ENCODE results near the gene LILRB3. TPM values are rescaled to one million over a fixed set of nuclear protein-coding genes. Genes with fewer than 3 reads are reported as not detected.

LILRB3 gene
- total and polyA plus RNA-seq, 2 donors (not counting 1 experiment from before 2014, with no cell fraction given) = not detected

DNA sequence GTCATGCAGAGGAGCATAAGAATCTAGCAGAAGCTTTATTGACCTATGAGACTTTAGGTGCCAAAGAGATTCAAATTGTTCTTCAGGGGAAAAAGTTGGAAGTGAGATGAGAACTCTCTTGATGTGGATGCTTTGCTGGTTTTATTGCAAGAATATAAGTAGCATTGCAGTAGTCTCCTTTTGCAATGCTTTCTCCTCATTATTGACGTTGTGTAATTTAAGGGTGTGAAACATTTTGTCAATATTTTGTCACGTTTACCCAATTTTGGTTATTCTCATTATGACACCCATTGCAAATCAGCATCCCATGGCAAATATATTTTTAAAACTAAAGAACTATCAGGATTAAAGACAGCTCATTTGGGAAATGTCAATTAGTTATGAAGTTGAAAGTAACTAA is 46.1 kb upstream of the LILRB3 start:
- Histone ChIP-seq H4K20me1 (ENCODE audit: control insufficient read depth, extremely low read depth, insufficient read depth, low read length) (no peaks in the 10 kb centered on the region), H3K4me3 (replicated peaks in 1 of 4; ENCODE audit: control extremely low read depth in 1 of 4, insufficient read depth in 1 of 4, low read depth in 3 of 4, low read length in 4 of 4) (no peak overlapping the region), H3K27ac (ENCODE audit: insufficient read depth, low read length) (no peak overlapping the region), H3K79me2 (ENCODE audit: control insufficient read depth, insufficient read depth, low read length) (no peaks in the 10 kb centered on the region), H3K9me3 (ENCODE audit: control insufficient read depth, insufficient read depth, low read depth, low read length) (no peaks in the 10 kb centered on the region), H3K27me3 (ENCODE audit: control insufficient read depth, insufficient read depth, low read length) (peaks cover 3% of the 10 kb centered on the region), H3K9ac (ENCODE audit: insufficient read depth, low read length) (no peak overlapping the region), H3K4me2 (ENCODE audit: extremely low read depth, insufficient read depth, low read length) (no peak overlapping the region), H3K36me3 (ENCODE audit: control insufficient read depth, insufficient read depth, low read length) (no peaks in the 10 kb centered on the region), H2AFZ (ENCODE audit: low read length) (no peak overlapping the region), H3K4me1 (ENCODE audit: control insufficient read depth, extremely low read depth, insufficient read depth, low read length) (no peaks in the 10 kb centered on the region)
- TF ChIP-seq, protein P1, sequence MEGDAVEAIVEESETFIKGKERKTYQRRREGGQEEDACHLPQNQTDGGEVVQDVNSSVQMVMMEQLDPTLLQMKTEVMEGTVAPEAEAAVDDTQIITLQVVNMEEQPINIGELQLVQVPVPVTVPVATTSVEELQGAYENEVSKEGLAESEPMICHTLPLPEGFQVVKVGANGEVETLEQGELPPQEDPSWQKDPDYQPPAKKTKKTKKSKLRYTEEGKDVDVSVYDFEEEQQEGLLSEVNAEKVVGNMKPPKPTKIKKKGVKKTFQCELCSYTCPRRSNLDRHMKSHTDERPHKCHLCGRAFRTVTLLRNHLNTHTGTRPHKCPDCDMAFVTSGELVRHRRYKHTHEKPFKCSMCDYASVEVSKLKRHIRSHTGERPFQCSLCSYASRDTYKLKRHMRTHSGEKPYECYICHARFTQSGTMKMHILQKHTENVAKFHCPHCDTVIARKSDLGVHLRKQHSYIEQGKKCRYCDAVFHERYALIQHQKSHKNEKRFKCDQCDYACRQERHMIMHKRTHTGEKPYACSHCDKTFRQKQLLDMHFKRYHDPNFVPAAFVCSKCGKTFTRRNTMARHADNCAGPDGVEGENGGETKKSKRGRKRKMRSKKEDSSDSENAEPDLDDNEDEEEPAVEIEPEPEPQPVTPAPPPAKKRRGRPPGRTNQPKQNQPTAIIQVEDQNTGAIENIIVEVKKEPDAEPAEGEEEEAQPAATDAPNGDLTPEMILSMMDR (conservative IDR thresholded peaks at IDR 0.05 in 1 of 2, IDR thresholded peaks at IDR 0.05 in 1 of 2; ENCODE audit: low read depth in 1 of 2, low read length in 2 of 2) = no peak
- TF ChIP-seq EZH2 (IDR thresholded peaks at IDR 0.05; ENCODE audit: low read length, missing control alignments) = no peak
- DNase-seq (ENCODE audit: low read depth in 2 of 2) = no peak

DNA sequence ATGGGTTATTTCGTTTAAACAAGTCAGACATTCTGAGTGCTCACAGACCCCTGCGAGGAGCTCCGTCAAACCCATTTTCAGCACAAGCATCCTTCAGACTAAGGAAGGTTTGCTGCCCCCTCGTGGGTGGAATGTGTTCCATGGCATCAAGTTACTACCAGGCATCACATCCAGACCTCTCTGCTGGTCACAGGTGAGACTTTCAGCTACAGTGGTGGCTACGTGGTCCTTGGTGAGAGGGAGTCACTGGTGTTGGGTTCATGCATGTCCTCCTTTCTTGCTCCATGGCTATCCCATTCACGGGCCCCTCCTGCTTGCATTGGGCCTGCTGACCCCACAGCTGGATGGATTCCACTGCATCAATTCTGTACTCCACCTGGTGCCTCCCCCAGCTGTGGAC is 43.3 kb upstream of the LILRB3 start:
- Histone ChIP-seq H3K9me3 (ENCODE audit: control insufficient read depth, insufficient read depth, low read depth, low read length) (no peaks in the 10 kb centered on the region), H3K4me3 (replicated peaks in 1 of 4; ENCODE audit: control extremely low read depth in 1 of 4, insufficient read depth in 1 of 4, low read depth in 3 of 4, low read length in 4 of 4) (no peak overlapping the region), H4K20me1 (ENCODE audit: control insufficient read depth, extremely low read depth, insufficient read depth, low read length) (no peaks in the 10 kb centered on the region), H3K4me2 (ENCODE audit: extremely low read depth, insufficient read depth, low read length) (no peak overlapping the region), H3K9ac (ENCODE audit: insufficient read depth, low read length) (no peak overlapping the region), H2AFZ (ENCODE audit: low read length) (no peak overlapping the region), H3K27me3 (ENCODE audit: control insufficient read depth, insufficient read depth, low read length) (peaks cover 3% of the 10 kb centered on the region), H3K27ac (ENCODE audit: insufficient read depth, low read length) (no peak overlapping the region), H3K4me1 (ENCODE audit: control insufficient read depth, extremely low read depth, insufficient read depth, low read length) (no peaks in the 10 kb centered on the region), H3K79me2 (ENCODE audit: control insufficient read depth, insufficient read depth, low read length) (no peaks in the 10 kb centered on the region), H3K36me3 (ENCODE audit: control insufficient read depth, insufficient read depth, low read length) (no peaks in the 10 kb centered on the region)
- TF ChIP-seq EZH2 (IDR thresholded peaks at IDR 0.05; ENCODE audit: low read length, missing control alignments) = no peak
- TF ChIP-seq, protein P1 (conservative IDR thresholded peaks at IDR 0.05 in 1 of 2, IDR thresholded peaks at IDR 0.05 in 1 of 2; ENCODE audit: low read depth in 1 of 2, low read length in 2 of 2) = peak; percentile 52 to 65
- DNase-seq (ENCODE audit: low read depth in 2 of 2) = peak; percentile 46 to 62

DNA sequence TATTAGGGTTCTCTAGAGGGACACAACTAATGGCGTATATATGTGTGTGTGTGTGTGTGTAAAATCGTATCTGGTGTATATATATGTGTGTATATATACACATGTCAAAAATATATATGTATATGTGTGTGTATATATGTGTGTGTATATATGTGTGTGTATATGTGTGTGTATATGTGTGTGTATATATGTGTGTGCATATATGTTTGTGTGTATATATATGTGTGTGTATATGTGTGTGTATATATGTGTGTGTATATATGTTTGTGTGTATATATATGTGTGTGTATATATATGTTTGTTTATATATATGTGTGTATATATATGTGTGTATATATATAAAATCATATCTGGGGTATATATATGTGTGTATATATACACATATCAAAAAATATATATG is 39.7 kb upstream of the LILRB3 start:
- TF ChIP-seq, protein P1 (conservative IDR thresholded peaks at IDR 0.05 in 1 of 2, IDR thresholded peaks at IDR 0.05 in 1 of 2; ENCODE audit: low read depth in 1 of 2, low read length in 2 of 2) = no peak
- no peak for TF ChIP-seq EZH2 (IDR thresholded peaks at IDR 0.05; ENCODE audit: low read length, missing control alignments)
- no peak for DNase-seq (ENCODE audit: low read depth in 2 of 2)
- Histone ChIP-seq H3K27me3 (ENCODE audit: control insufficient read depth, insufficient read depth, low read length) (no peaks in the 10 kb centered on the region), H2AFZ (ENCODE audit: low read length) (no peak overlapping the region), H3K4me2 (ENCODE audit: extremely low read depth, insufficient read depth, low read length) (no peak overlapping the region), H3K9ac (ENCODE audit: insufficient read depth, low read length) (no peak overlapping the region), H3K4me1 (ENCODE audit: control insufficient read depth, extremely low read depth, insufficient read depth, low read length) (no peaks in the 10 kb centered on the region), H4K20me1 (ENCODE audit: control insufficient read depth, extremely low read depth, insufficient read depth, low read length) (no peaks in the 10 kb centered on the region), H3K79me2 (ENCODE audit: control insufficient read depth, insufficient read depth, low read length) (no peaks in the 10 kb centered on the region), H3K36me3 (ENCODE audit: control insufficient read depth, insufficient read depth, low read length) (no peaks in the 10 kb centered on the region), H3K9me3 (ENCODE audit: control insufficient read depth, insufficient read depth, low read depth, low read length) (no peaks in the 10 kb centered on the region), H3K27ac (ENCODE audit: insufficient read depth, low read length) (no peak overlapping the region), H3K4me3 (replicated peaks in 1 of 4; ENCODE audit: control extremely low read depth in 1 of 4, insufficient read depth in 1 of 4, low read depth in 3 of 4, low read length in 4 of 4) (no peak overlapping the region)
